Measurements from ENCODE around the gene FOXP4. TPM values are rescaled to one million over a fixed set of nuclear protein-coding genes. Genes with fewer than 3 reads are reported as not detected.

Gene FOXP4
- total RNA-seq, 1 donor = 3.3 TPM

GRCh38 chr6:41587131-41587879 lies 41.1 kb downstream of the FOXP4 start:
- no peak for DNase-seq (ENCODE audit: insufficient read length, low spot score, missing footprints)
- Histone ChIP-seq H3K4me1 (ENCODE audit: insufficient read depth, low read length) (peaks cover under 1% of the 10 kb centered on the region), H3K4me3 (ENCODE audit: insufficient read depth, low read length) (no peak overlapping the region), H4K20me1 (ENCODE audit: insufficient read depth, low read length) (peaks cover 13% of the 10 kb centered on the region), H2AFZ (ENCODE audit: low read length) (no peak overlapping the region), H3K9me3 (ENCODE audit: low read depth, low read length) (no peaks in the 10 kb centered on the region), H3K27ac (ENCODE audit: low read depth, low read length) (no peak overlapping the region), H3K4me2 (ENCODE audit: insufficient read depth, low read length) (no peak overlapping the region), H3K27me3 (ENCODE audit: insufficient read depth, low read length) (no peaks in the 10 kb centered on the region), H3K36me3 (ENCODE audit: insufficient read depth, low read length) (no peaks in the 10 kb centered on the region), H3K79me2 (ENCODE audit: insufficient read depth, low read length) (no peaks in the 10 kb centered on the region)
- TF ChIP-seq CTCF (IDR thresholded peaks at IDR 0.05; ENCODE audit: extremely low read depth, low read depth, low read length) = no peak

- H3K36me3 ChIP-seq (ENCODE audit: insufficient read depth, low read length) = no peaks in the 10 kb centered on the region
- DNase-seq (ENCODE audit: insufficient read length, low spot score, missing footprints) = no peak
- no peak overlapping the region for H3K4me2 ChIP-seq (ENCODE audit: insufficient read depth, low read length)
- H3K79me2 ChIP-seq (ENCODE audit: insufficient read depth, low read length) = no peaks in the 10 kb centered on the region
- peaks cover 8% of the 10 kb centered on the region for H4K20me1 ChIP-seq (ENCODE audit: insufficient read depth, low read length)
- H2AFZ ChIP-seq (ENCODE audit: low read length) = no peak overlapping the region
- no peak overlapping the region for H3K27ac ChIP-seq (ENCODE audit: low read depth, low read length)
- no peaks in the 10 kb centered on the region for H3K9me3 ChIP-seq (ENCODE audit: low read depth, low read length)
- H3K4me1 ChIP-seq (ENCODE audit: insufficient read depth, low read length) = no peaks in the 10 kb centered on the region
- no peaks in the 10 kb centered on the region for H3K27me3 ChIP-seq (ENCODE audit: insufficient read depth, low read length)
- TF ChIP-seq CTCF (IDR thresholded peaks at IDR 0.05; ENCODE audit: extremely low read depth, low read depth, low read length) = no peak
- H3K4me3 ChIP-seq (ENCODE audit: insufficient read depth, low read length) = no peak overlapping the region
Measured at GRCh38 chr6:41588111-41588510, 41.9 kb downstream of the FOXP4 start.

GRCh38 chr6:41589223-41589622 lies 43.0 kb downstream of the FOXP4 start:
- Histone ChIP-seq H3K27me3 (ENCODE audit: insufficient read depth, low read length) (no peaks in the 10 kb centered on the region), H3K4me2 (ENCODE audit: insufficient read depth, low read length) (no peak overlapping the region), H4K20me1 (ENCODE audit: insufficient read depth, low read length) (peaks cover 3% of the 10 kb centered on the region), H3K4me1 (ENCODE audit: insufficient read depth, low read length) (no peaks in the 10 kb centered on the region), H3K36me3 (ENCODE audit: insufficient read depth, low read length) (no peaks in the 10 kb centered on the region), H2AFZ (ENCODE audit: low read length) (no peak overlapping the region), H3K79me2 (ENCODE audit: insufficient read depth, low read length) (no peaks in the 10 kb centered on the region), H3K27ac (ENCODE audit: low read depth, low read length) (no peak overlapping the region), H3K9me3 (ENCODE audit: low read depth, low read length) (no peaks in the 10 kb centered on the region), H3K4me3 (ENCODE audit: insufficient read depth, low read length) (no peak overlapping the region)
- DNase-seq (ENCODE audit: insufficient read length, low spot score, missing footprints) = no peak
- TF ChIP-seq CTCF (IDR thresholded peaks at IDR 0.05; ENCODE audit: extremely low read depth, low read depth, low read length) = no peak

DNA sequence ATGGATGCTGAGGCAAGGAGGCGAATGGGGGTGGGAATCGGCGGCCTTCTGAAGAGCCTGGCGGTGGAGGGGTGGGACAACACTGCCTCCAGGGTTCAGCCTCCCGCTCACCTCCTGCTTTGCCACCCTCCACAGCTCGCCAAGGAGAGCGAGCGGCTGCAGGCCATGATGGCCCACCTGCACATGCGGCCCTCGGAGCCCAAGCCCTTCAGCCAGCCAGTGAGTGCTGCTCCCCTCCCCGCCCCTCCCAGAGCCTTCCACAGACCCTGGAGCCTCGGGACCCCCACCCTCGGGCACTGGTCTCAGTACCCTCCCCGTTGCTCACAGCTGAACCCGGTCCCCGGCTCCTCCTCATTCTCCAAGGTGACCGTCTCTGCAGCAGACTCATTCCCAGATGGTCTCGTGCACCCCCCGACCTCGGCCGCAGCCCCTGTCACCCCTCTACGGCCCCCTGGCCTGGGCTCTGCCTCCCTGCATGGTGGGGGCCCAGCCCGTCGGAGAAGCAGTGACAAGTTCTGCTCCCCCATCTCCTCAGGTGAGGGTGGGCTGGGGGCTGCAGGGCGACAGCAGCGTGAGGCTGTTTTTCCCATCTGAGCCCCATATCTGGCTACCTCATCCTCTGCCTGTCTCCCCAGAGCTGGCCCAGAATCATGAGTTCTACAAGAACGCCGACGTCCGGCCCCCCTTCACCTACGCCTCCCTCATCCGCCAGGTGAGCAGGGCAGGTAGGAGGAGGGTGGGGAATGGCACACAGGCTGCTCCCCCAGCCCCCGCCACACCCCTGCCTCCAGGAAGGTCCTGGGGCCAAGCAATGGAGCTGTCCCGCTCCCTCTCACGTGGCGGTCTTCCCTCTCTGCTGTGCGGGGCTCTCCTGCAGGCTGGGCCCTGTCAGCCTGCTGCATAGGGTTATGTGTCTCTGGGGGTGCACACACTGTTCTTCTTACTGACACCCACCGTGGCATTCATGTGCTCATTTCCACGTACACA lies 43.7 kb downstream of the FOXP4 start:
- Histone ChIP-seq H3K27me3 (ENCODE audit: insufficient read depth, low read length) (no peaks in the 10 kb centered on the region), H3K4me2 (ENCODE audit: insufficient read depth, low read length) (no peak overlapping the region), H2AFZ (ENCODE audit: low read length) (no peak overlapping the region), H3K4me1 (ENCODE audit: insufficient read depth, low read length) (no peaks in the 10 kb centered on the region), H3K27ac (ENCODE audit: low read depth, low read length) (no peak overlapping the region), H3K79me2 (ENCODE audit: insufficient read depth, low read length) (no peaks in the 10 kb centered on the region), H3K4me3 (ENCODE audit: insufficient read depth, low read length) (no peak overlapping the region), H3K36me3 (ENCODE audit: insufficient read depth, low read length) (no peaks in the 10 kb centered on the region), H3K9me3 (ENCODE audit: low read depth, low read length) (no peaks in the 10 kb centered on the region), H4K20me1 (ENCODE audit: insufficient read depth, low read length) (peaks cover 3% of the 10 kb centered on the region)
- no peak for DNase-seq (ENCODE audit: insufficient read length, low spot score, missing footprints)
- TF ChIP-seq CTCF (IDR thresholded peaks at IDR 0.05; ENCODE audit: extremely low read depth, low read depth, low read length) = no peak
